ENCODE data around the gene MRFAP1L1. TPM values are rescaled to one million over a fixed set of nuclear protein-coding genes. Genes with fewer than 3 reads are reported as not detected.

Gene MRFAP1L1
- polyA plus RNA-seq, 3 donors = 7.6 to 19.1 (median 13.8) TPM

DNA sequence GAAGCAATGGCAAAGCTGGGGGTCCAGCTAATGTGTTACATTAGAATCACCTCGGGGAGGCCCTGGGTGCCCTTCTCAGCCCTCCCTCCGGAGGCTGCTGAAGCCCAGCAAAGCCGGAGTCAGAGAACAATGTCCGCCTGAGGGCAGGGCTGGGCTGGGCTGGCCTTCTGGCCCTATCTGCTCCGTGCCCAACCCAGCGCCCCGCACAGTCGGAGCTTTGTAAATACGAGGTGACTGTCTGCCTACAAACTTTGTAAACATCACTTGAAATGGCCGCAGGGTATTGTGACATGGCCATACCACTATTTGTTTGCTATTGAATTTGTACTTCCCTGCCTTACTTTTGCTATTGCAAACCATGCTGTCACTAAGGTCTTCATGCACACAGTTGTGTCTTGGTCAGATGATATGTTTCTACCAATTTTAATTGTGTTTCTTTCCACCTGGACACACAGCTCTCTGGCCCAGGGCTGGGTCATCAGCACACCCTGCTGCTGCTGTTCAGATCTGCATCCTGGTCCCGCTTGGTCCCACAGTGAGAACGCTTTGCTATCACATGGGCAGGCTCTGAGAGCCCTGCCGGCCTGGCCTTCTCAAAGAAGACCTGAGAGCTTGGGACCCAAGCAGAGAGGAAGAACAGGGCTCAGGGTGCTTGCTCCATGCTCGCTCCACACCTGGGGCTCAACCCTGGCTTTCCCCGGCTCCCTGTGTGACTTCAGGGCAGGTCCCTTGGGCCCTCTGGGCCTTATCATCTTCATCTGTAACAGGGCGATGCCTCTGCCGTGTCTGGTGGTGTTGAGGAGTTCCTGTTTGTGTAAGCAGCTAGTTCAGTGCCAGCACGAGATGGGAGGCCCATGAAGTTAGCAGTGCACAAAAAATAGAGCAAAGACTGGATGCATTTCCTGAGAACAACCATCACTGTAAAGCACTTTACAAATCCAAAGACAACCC is 13.7 kb downstream of the MRFAP1L1 start:
- Histone ChIP-seq H3K9me3 (replicated peaks in 1 of 2; ENCODE audit: control insufficient read depth in 1 of 2, insufficient read depth in 1 of 2, low read length in 2 of 2) (no peaks in the 10 kb centered on the region), H3K36me3 (replicated peaks in 1 of 2; ENCODE audit: control insufficient read depth in 1 of 2, insufficient read depth in 2 of 2, low read length in 2 of 2) (peaks cover 3 to 17% of the 10 kb centered on the region in 2 donors), H3K27me3 (ENCODE audit: control insufficient read depth in 2 of 2, insufficient read depth in 2 of 2, low read length in 2 of 2) (no peaks in the 10 kb centered on the region), H3K4me3 (replicated peaks in 1 of 3; ENCODE audit: low read depth in 2 of 3, low read length in 3 of 3) (peak overlapping the region in 1 of 3 experiments; percentile 67), H3K9ac (ENCODE audit: insufficient read depth, low read length, poor library complexity, severe bottlenecking) (peak overlapping the region; percentile 51), H3K4me2 (replicated peaks; ENCODE audit: extremely low read depth, low read length, poor library complexity, severe bottlenecking) (peak overlapping the region; percentile 65), H3K4me1 (ENCODE audit: control insufficient read depth in 1 of 2, insufficient read depth in 2 of 2, low read length in 2 of 2) (peaks cover 33 to 38% of the 10 kb centered on the region in 2 donors), H3K27ac (ENCODE audit: low read depth in 1 of 2, low read length in 2 of 2) (peak overlapping the region; percentile 60 to 77), H2AFZ (ENCODE audit: insufficient read depth, low read depth, low read length, poor library complexity, severe bottlenecking) (peak overlapping the region; percentile 77), H4K20me1 (ENCODE audit: insufficient read depth, low read length) (no peaks in the 10 kb centered on the region), H3K79me2 (ENCODE audit: insufficient read depth, low read length) (peaks cover 20% of the 10 kb centered on the region)
- Mint-ChIP-seq H3K36me3 (peaks cover 15 to 17% of the 10 kb centered on the region in 2 donors), H3K27me3 (ENCODE audit: low read depth in 3 of 3) (no peaks in the 10 kb centered on the region), H3K27ac (peak overlapping the region; percentile 66 to 92 (median 80)), H3K9me3 (no peaks in the 10 kb centered on the region), H3K4me1 (peaks cover 44% of the 10 kb centered on the region), H3K4me3 (peak overlapping the region; percentile 45 to 66)
- TF ChIP-seq, protein P1, sequence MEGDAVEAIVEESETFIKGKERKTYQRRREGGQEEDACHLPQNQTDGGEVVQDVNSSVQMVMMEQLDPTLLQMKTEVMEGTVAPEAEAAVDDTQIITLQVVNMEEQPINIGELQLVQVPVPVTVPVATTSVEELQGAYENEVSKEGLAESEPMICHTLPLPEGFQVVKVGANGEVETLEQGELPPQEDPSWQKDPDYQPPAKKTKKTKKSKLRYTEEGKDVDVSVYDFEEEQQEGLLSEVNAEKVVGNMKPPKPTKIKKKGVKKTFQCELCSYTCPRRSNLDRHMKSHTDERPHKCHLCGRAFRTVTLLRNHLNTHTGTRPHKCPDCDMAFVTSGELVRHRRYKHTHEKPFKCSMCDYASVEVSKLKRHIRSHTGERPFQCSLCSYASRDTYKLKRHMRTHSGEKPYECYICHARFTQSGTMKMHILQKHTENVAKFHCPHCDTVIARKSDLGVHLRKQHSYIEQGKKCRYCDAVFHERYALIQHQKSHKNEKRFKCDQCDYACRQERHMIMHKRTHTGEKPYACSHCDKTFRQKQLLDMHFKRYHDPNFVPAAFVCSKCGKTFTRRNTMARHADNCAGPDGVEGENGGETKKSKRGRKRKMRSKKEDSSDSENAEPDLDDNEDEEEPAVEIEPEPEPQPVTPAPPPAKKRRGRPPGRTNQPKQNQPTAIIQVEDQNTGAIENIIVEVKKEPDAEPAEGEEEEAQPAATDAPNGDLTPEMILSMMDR (IDR thresholded peaks at IDR 0.05) = no peak
- DNase-seq = peak in 2 of 3 donors; percentile 32 to 47
- intact Hi-C loops (cut with micrococcal nuclease) = no loop called here
- WGBS (ENCODE audit: insufficient coverage) = 65% methylated on average over 16 of the region's 18 CpGs

DNA sequence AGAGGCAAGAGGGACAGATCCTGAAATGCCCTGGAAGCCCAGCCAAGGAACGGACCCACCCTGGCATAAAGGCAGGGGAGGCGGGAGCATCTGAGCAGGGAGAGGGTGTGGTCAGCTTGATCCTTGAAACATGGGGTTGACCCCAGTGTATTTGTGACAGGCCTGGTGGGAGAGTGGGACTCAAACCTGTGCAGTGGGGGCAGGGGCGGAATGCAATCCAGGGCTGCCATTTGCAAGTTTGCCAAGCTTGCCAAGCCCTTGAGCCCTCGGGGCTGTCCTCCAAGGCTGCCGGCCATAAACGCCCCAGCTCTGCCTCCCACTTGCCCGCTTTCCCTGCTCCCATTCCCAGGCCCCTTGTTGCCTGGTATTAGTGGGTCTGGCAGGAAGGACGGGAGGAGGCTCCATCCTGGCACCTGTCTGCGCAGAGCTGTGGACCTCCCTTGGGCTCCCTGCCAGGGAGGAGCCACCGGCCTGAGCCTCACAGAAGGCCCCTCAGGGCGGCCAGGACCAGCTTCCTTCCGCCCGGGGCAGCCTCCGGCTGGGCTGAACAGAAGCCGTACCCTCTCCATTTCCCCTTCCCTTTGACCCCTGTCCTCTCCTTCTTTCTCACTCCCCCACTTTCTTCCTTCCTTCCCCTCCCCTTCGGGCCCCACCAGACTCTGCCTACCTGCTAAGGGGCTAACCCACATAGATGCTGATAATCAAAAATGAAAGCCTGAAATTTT is 15.3 kb downstream of the MRFAP1L1 start:
- WGBS (ENCODE audit: insufficient coverage) = 53% methylated on average over 13 of the region's 16 CpGs
- H3K36me3 ChIP-seq (replicated peaks in 1 of 2; ENCODE audit: control insufficient read depth in 1 of 2, insufficient read depth in 2 of 2, low read length in 2 of 2) = peaks cover 0 to 2% of the 10 kb centered on the region in 2 donors
- Mint-ChIP-seq H3K4me1 (peaks cover 60% of the 10 kb centered on the region), H3K4me3 (peak overlapping the region; percentile 62 to 83), H3K27me3 (ENCODE audit: low read depth in 3 of 3) (peaks cover 0 to 4% (median 0%) of the 10 kb centered on the region in 3 donors), H3K9me3 (no peaks in the 10 kb centered on the region), H3K36me3 (peaks cover 3 to 5% of the 10 kb centered on the region in 2 donors), H3K27ac (peak overlapping the region; percentile 63 to 92 (median 85))
- H3K9ac ChIP-seq (ENCODE audit: insufficient read depth, low read length, poor library complexity, severe bottlenecking) = peak overlapping the region; percentile 55
- peak overlapping the region; percentile 73 for H2AFZ ChIP-seq (ENCODE audit: insufficient read depth, low read depth, low read length, poor library complexity, severe bottlenecking)
- H3K4me1 ChIP-seq (ENCODE audit: control insufficient read depth in 1 of 2, insufficient read depth in 2 of 2, low read length in 2 of 2) = peaks cover 37 to 54% of the 10 kb centered on the region in 2 donors
- TF ChIP-seq, protein P1 (IDR thresholded peaks at IDR 0.05) = no peak
- peak overlapping the region; percentile 65 for H3K4me2 ChIP-seq (replicated peaks; ENCODE audit: extremely low read depth, low read length, poor library complexity, severe bottlenecking)
- DNase-seq = no peak
- H3K9me3 ChIP-seq (replicated peaks in 1 of 2; ENCODE audit: control insufficient read depth in 1 of 2, insufficient read depth in 1 of 2, low read length in 2 of 2) = no peaks in the 10 kb centered on the region
- H4K20me1 ChIP-seq (ENCODE audit: insufficient read depth, low read length) = no peaks in the 10 kb centered on the region
- peaks cover 20% of the 10 kb centered on the region for H3K79me2 ChIP-seq (ENCODE audit: insufficient read depth, low read length)
- H3K27ac ChIP-seq (ENCODE audit: low read depth in 1 of 2, low read length in 2 of 2) = peak overlapping the region; percentile 72 to 77
- intact Hi-C loops (cut with micrococcal nuclease) = no loop called here
- H3K4me3 ChIP-seq (replicated peaks in 1 of 3; ENCODE audit: low read depth in 2 of 3, low read length in 3 of 3) = peak overlapping the region; percentile 5 to 67 (median 21)
- no peaks in the 10 kb centered on the region for H3K27me3 ChIP-seq (ENCODE audit: control insufficient read depth in 2 of 2, insufficient read depth in 2 of 2, low read length in 2 of 2)
